Measurements from ENCODE around the gene LONRF2. TPM values are rescaled to one million over a fixed set of nuclear protein-coding genes. Genes with fewer than 3 reads are reported as not detected.

Gene LONRF2
- total RNA-seq, 1 experiment from 2014 or later = 0.33 TPM

- CTCF ChIA-PET = interaction anchor here (0.6 to 3.3 kb wide), 5 partner anchors 29 to 278 kb away, joined by 3 to 21 read pairs (median 7); no protein-coding TSS in a partner anchor
- DNase-seq (ENCODE audit: low spot score) = no peak
- peak; percentile 85 for ATAC-seq
- no peak overlapping the region for H3K27ac Mint-ChIP-seq
- H3K36me3 Mint-ChIP-seq = no peaks in the 10 kb centered on the region
- no peaks in the 10 kb centered on the region for H3K9me3 Mint-ChIP-seq
- peaks cover 8% of the 10 kb centered on the region for H3K4me1 Mint-ChIP-seq
- no peaks in the 10 kb centered on the region for H3K27me3 Mint-ChIP-seq (ENCODE audit: low read depth)
- no peak overlapping the region for H3K4me3 Mint-ChIP-seq
- TF ChIP-seq SOX15 (CRISPR knock-in tag; IDR thresholded peaks at IDR 0.05) (no peak), AFF4 (CRISPR knock-in tag; IDR thresholded peaks at IDR 0.05; ENCODE audit: borderline replicate concordance) (no peak), ZNF263 (CRISPR knock-in tag; IDR thresholded peaks at IDR 0.05; ENCODE audit: low read depth) (no peak), NR2C2 (CRISPR knock-in tag; IDR thresholded peaks at IDR 0.05) (no peak), NFATC4 (CRISPR knock-in tag; IDR thresholded peaks at IDR 0.05) (no peak), IRF1 (CRISPR knock-in tag; IDR thresholded peaks at IDR 0.05) (no peak), CBFB (CRISPR knock-in tag; IDR thresholded peaks at IDR 0.05; ENCODE audit: low read depth) (no peak), ZNF121 (CRISPR knock-in tag; IDR thresholded peaks at IDR 0.05) (no peak), ZNF281 (CRISPR knock-in tag; IDR thresholded peaks at IDR 0.05) (no peak), MXD4 (CRISPR knock-in tag; IDR thresholded peaks at IDR 0.05; ENCODE audit: borderline replicate concordance) (no peak), GRHL2 (CRISPR knock-in tag; IDR thresholded peaks at IDR 0.05; ENCODE audit: insufficient replicate concordance, severe bottlenecking) (no peak), ZNF317 (CRISPR knock-in tag; IDR thresholded peaks at IDR 0.05; ENCODE audit: borderline replicate concordance, low read depth) (no peak), ATF2 (CRISPR knock-in tag; IDR thresholded peaks at IDR 0.05; ENCODE audit: borderline replicate concordance, low read depth) (no peak)
- POLR2A ChIA-PET = no interaction called here
Observed at GRCh38 chr2:100292022-100292580, 30.2 kb downstream of the LONRF2 start.

- ChIA-PET CTCF (interaction anchor here (0.6 to 3.3 kb wide), 5 partner anchors 28 to 279 kb away, joined by 3 to 21 read pairs (median 7); no protein-coding TSS in a partner anchor), POLR2A (interaction anchor here (1.1 kb wide), 1 partner anchor 89 kb away, joined by 3 read pairs; no protein-coding TSS in a partner anchor)
- no peak overlapping the region for H3K4me3 Mint-ChIP-seq
- no peak for TF ChIP-seq ZNF281 (CRISPR knock-in tag; IDR thresholded peaks at IDR 0.05)
- no peak for TF ChIP-seq ETV6 (CRISPR knock-in tag; IDR thresholded peaks at IDR 0.05)
- TF ChIP-seq ZNF512 (CRISPR knock-in tag; IDR thresholded peaks at IDR 0.05; ENCODE audit: borderline replicate concordance) = no peak
- no peak for TF ChIP-seq TEAD4 (CRISPR knock-in tag; IDR thresholded peaks at IDR 0.05)
- no peak for TF ChIP-seq CDX4 (CRISPR knock-in tag; IDR thresholded peaks at IDR 0.05; ENCODE audit: borderline replicate concordance)
- no peak for TF ChIP-seq TCF7 (CRISPR knock-in tag; IDR thresholded peaks at IDR 0.05; ENCODE audit: low read depth)
- no peak overlapping the region for H3K27ac Mint-ChIP-seq
- no peaks in the 10 kb centered on the region for H3K36me3 Mint-ChIP-seq
- DNase-seq (ENCODE audit: low spot score) (no peak), ATAC-seq (peak; percentile 43)
- H3K4me1 Mint-ChIP-seq = peaks cover 14% of the 10 kb centered on the region
- no peaks in the 10 kb centered on the region for H3K27me3 Mint-ChIP-seq (ENCODE audit: low read depth)
- H3K9me3 Mint-ChIP-seq = no peaks in the 10 kb centered on the region
Observed at GRCh38 chr2:100291152-100291970, 30.9 kb downstream of the LONRF2 start.

All from WTC11 (cell line).